ENCODE results near the gene DYRK3. TPM values are rescaled to one million over a fixed set of nuclear protein-coding genes. Genes with fewer than 3 reads are reported as not detected.
A peak's percentile ranks its signal among the peaks of the same experiment; 100 is the strongest.

Gene DYRK3
- total RNA-seq, 1 donor from 2014 or later, result 3.2 TPM

DNA sequence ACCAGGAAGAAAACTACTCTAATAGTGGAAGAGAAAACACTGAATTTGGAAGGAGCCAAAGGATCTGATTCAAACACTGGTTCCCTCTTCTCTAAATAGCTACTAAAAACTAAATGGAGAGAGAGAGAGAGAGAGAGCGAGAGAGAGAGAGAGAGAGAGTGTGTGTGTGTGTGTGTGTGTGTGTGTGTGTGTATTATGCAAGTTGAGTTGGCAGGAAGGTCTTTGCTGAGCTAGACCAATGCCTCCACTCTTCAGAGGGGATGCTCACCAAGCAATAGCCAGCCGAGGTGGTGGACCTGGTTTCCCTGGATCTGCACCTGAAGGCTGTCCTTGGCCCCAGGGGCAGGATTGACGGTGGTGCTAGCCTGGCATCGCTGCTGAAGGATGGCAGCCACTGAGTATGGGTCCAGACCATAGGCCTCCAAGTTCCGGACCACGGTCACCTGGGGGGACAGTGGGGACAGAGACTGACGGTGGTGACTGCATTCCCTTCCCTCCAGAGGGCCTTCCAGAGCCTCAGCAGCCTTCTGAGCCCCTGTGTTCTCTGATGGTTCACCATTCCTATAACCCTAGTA is 41.9 kb upstream of the DYRK3 start:
- no peaks in the 10 kb centered on the region for H3K9me3 Mint-ChIP-seq (ENCODE audit: unreplicated experiment)
- no peaks in the 10 kb centered on the region for H3K4me1 Mint-ChIP-seq (ENCODE audit: unreplicated experiment)
- peaks cover 3% of the 10 kb centered on the region for H3K27me3 Mint-ChIP-seq (ENCODE audit: unreplicated experiment)
- no peak for DNase-seq (ENCODE audit: low spot score)
- TF ChIP-seq, protein P1, sequence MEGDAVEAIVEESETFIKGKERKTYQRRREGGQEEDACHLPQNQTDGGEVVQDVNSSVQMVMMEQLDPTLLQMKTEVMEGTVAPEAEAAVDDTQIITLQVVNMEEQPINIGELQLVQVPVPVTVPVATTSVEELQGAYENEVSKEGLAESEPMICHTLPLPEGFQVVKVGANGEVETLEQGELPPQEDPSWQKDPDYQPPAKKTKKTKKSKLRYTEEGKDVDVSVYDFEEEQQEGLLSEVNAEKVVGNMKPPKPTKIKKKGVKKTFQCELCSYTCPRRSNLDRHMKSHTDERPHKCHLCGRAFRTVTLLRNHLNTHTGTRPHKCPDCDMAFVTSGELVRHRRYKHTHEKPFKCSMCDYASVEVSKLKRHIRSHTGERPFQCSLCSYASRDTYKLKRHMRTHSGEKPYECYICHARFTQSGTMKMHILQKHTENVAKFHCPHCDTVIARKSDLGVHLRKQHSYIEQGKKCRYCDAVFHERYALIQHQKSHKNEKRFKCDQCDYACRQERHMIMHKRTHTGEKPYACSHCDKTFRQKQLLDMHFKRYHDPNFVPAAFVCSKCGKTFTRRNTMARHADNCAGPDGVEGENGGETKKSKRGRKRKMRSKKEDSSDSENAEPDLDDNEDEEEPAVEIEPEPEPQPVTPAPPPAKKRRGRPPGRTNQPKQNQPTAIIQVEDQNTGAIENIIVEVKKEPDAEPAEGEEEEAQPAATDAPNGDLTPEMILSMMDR (IDR thresholded peaks at IDR 0.05; ENCODE audit: unreplicated experiment), result no peak
- peak overlapping the region; percentile 42 for H3K4me3 Mint-ChIP-seq (ENCODE audit: unreplicated experiment)
- H3K36me3 Mint-ChIP-seq (ENCODE audit: low read depth, unreplicated experiment), result peaks cover 25% of the 10 kb centered on the region
- H3K27ac Mint-ChIP-seq (ENCODE audit: unreplicated experiment), result no peak overlapping the region

DNA sequence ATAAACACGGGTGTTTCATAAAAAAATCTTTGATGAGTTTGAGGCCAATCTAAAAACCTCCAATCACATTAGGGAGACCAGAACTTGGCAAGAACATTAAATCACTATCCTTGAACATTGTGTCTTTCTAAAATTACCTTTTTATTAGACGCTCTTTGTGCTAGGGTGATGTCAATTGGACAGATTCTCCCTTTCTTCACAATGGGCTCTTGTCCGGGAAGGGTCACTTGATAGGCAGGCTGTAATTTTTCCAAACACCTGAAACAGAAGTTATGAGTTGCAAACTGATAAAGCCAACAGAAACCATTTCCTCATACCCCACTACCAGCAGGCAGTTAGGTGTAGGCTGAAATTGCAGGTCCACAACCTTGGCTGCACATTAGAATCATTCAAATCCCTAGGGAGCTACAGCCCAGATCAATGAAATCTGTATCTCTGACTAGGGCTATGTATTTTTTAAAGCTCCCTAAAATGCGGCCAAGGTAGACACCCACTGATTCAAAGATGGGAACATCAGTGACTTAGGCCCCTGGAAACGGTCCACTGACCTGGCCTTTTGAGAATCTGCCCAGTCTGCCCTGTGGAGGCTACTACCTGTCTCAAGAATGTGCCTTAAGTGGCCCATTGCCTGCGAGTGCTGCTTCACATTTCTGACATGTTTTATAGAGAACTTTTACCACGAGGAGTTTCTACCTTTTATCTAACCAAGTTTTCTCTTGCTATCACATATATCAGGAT is 39.6 kb upstream of the DYRK3 start:
- H3K4me1 Mint-ChIP-seq (ENCODE audit: unreplicated experiment), result no peaks in the 10 kb centered on the region
- H3K27ac Mint-ChIP-seq (ENCODE audit: unreplicated experiment), result no peak overlapping the region
- H3K9me3 Mint-ChIP-seq (ENCODE audit: unreplicated experiment), result no peaks in the 10 kb centered on the region
- peaks cover 3% of the 10 kb centered on the region for H3K27me3 Mint-ChIP-seq (ENCODE audit: unreplicated experiment)
- no peak for DNase-seq (ENCODE audit: low spot score)
- H3K36me3 Mint-ChIP-seq (ENCODE audit: low read depth, unreplicated experiment), result peaks cover 39% of the 10 kb centered on the region
- no peak overlapping the region for H3K4me3 Mint-ChIP-seq (ENCODE audit: unreplicated experiment)
- TF ChIP-seq, protein P1 (IDR thresholded peaks at IDR 0.05; ENCODE audit: unreplicated experiment), result no peak

DNA sequence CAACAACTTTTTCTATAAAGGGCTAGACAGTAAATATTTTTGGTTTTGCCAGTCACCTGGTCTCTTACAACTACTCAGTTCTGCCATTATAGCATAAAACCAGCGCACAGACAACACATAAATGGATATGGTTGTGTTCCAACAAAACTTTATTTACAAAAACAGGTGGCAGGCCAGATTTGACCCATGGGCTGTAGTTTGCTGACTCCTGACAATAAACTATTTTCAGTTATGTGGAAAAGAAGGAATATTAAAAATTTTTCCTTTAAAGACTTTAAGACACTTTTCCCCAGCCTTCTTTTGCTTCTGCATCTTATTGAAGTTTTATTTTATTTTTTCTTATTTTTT is 39.0 kb upstream of the DYRK3 start:
- Mint-ChIP-seq H3K4me3 (ENCODE audit: unreplicated experiment) (no peak overlapping the region), H3K9me3 (ENCODE audit: unreplicated experiment) (no peaks in the 10 kb centered on the region), H3K36me3 (ENCODE audit: low read depth, unreplicated experiment) (peaks cover 39% of the 10 kb centered on the region), H3K4me1 (ENCODE audit: unreplicated experiment) (no peaks in the 10 kb centered on the region), H3K27me3 (ENCODE audit: unreplicated experiment) (peaks cover 3% of the 10 kb centered on the region), H3K27ac (ENCODE audit: unreplicated experiment) (no peak overlapping the region)
- DNase-seq (ENCODE audit: low spot score), result no peak
- TF ChIP-seq, protein P1 (IDR thresholded peaks at IDR 0.05; ENCODE audit: unreplicated experiment), result no peak

DNA sequence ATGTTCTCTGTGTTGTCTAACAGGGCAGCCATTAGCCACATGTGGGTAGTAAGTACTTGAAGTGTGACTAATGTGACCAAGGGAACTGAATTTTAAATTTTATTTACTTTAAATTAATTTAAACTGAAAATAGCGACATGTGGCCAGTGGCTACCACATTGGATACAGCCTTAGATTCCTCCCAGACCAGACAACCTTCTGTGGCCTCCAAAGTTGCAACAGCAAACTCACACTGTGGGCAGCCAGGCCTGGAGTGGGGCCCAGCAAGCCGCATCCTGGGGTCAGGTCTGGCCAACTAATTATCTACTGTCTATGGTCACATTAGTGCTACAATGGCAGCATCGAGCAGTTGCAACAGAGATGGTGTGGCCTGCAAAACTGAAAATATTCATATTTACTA is 34.8 kb upstream of the DYRK3 start:
- peaks cover 21% of the 10 kb centered on the region for H3K36me3 Mint-ChIP-seq (ENCODE audit: low read depth, unreplicated experiment)
- no peaks in the 10 kb centered on the region for H3K27me3 Mint-ChIP-seq (ENCODE audit: unreplicated experiment)
- TF ChIP-seq, protein P1 (IDR thresholded peaks at IDR 0.05; ENCODE audit: unreplicated experiment), result no peak
- no peaks in the 10 kb centered on the region for H3K4me1 Mint-ChIP-seq (ENCODE audit: unreplicated experiment)
- no peak overlapping the region for H3K27ac Mint-ChIP-seq (ENCODE audit: unreplicated experiment)
- no peak overlapping the region for H3K4me3 Mint-ChIP-seq (ENCODE audit: unreplicated experiment)
- DNase-seq (ENCODE audit: low spot score), result no peak
- H3K9me3 Mint-ChIP-seq (ENCODE audit: unreplicated experiment), result no peaks in the 10 kb centered on the region

DNA sequence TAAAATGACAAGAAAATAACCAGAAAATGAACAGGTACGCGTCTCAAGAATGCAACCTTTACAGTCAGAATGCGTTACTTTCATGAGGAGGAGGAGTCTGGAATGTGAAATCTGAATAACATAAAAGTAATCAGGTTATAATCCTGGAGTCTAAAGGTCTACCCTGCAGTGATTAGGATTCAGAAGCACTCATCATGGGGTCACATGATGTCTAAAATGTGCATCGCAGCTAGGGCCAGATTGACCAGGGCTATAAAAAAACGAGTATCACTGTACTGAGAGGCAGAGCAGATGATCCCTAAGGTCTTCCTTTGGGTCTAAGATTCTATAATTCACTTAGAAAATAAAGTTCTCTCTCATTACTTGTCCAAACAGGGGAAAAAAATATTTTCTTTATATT is 30.5 kb upstream of the DYRK3 start:
- Mint-ChIP-seq H3K4me1 (ENCODE audit: unreplicated experiment) (no peaks in the 10 kb centered on the region), H3K36me3 (ENCODE audit: low read depth, unreplicated experiment) (peaks cover 4% of the 10 kb centered on the region), H3K27me3 (ENCODE audit: unreplicated experiment) (no peaks in the 10 kb centered on the region), H3K4me3 (ENCODE audit: unreplicated experiment) (no peak overlapping the region), H3K9me3 (ENCODE audit: unreplicated experiment) (no peaks in the 10 kb centered on the region), H3K27ac (ENCODE audit: unreplicated experiment) (no peak overlapping the region)
- no peak for DNase-seq (ENCODE audit: low spot score)
- TF ChIP-seq, protein P1 (IDR thresholded peaks at IDR 0.05; ENCODE audit: unreplicated experiment), result no peak

Data from endothelial cell (in vitro differentiated cells).